GM18508 (cell line): ENCODE results near the gene LRMDA.

Experiments used
- ATAC-seq: cut with Tn5 transposase; IDR thresholded peaks from one replicate; pipeline ENCODE4 v1.9.1; 2021; ENCODE audit warnings: moderate number of reproducible peaks; ENCODE audit not compliant: insufficient read depth, unreplicated experiment

The LRMDA gene

DNA sequence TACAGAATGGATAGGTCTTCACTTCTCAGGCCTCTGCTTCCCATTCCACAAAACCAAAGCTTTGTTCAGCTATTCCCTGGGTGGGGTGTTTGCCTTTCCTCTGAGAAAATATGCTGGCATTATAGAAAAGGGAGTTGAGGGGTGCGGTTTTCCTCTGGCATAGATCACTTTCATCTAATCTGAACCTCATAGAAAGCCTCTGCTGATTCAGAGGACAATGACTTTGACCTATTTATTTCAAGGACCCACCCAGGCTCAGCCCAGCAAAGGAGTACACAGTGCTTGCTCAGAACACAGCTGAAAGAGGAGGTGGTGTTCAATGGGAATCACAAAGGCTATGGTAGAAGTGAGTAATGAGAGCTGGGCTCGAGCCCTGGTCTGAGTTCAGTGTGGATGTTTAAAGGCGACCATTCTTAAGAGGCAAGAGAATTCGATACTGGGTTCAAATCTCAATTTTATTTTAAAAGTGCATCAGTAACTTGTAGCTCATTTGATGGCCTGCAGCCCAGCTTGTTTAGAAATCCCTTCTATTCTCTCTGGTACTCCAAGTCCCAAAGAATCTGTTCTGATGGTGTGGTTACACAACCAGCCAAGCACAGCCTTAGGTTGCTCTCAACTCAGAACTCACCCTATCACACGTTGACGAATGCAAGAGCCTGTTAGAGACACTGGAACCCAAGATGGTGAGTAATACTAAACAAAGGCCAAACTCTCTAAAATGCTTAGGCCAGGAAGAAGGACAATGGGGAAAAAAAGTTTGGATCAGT lies 1012.8 kb downstream of the LRMDA start:
- no peak for ATAC-seq

DNA sequence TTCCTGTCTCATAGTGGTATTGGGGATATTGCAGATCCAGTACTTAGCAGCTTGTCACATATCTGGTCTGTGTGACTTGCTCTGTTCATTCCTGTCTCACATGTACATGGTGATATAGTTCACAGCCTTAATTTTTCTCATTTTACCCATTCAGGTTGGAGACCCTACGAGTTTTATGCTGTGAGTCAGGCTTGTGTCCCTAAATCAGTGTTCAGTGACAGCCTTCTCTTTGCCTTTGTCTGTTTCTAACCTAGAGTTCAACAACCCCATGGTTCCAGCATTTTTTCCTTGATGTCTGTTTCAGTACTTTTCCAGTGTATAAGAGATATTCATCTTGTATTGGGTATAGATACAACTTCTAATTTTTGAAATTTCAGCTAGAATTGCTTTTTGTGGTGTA lies 1016.2 kb downstream of the LRMDA start:
- no peak for ATAC-seq

DNA sequence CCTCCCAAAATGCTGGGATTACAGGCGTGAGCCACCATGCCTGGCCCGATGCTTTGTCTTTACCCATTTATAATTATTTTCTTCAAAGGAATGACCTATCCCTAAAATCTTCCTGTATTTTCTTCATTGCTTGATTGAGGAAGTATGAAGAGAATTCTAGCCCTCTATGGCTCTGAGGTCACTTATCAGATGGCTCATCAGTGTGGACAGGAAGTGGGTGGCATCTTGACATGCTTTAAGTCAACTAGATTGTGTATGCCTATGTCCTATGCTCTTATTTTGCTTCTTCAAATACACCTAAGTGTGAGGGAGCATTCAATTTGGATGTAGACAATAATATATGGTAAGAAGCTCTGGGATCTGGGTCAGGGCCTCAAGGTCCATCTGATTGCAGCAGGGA lies 1020.5 kb downstream of the LRMDA start:
- ATAC-seq, result no peak

DNA sequence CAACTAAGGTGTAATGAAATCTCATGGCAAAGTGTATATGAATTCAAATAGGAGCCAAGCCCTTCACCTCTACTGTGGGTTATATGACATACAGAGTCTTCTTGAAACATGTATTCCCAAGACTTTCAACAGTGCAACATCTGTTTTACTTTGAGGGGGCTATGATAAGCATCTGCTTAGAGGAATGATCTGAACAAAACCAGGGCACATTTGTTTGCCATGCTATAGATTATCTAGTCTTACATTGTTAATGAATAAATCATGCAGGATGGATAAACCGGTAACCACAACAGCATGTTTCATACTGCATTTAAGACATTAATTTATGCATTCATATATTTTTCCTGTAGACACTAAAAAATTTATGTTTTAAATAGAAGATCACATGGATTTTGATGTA lies 1021.9 kb downstream of the LRMDA start:
- ATAC-seq, result no peak

DNA sequence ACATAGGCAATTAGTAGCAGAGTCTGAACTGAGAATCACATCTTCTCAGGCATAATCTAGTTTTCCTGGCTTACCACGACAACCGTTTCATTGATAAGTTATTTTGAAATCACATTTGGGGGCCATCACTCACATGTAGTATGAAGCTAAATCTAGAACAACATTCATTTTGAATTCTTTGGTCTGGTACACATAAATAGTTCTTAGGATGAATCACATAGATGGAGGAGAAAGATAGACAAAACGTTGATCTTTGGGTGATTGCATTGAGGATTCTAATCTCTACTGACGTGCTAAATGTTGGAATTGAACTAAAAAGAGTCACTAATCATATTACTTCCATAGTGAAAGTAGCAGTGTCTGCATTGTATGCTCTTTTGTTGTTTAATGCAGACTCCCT lies 1022.6 kb downstream of the LRMDA start:
- no peak for ATAC-seq

DNA sequence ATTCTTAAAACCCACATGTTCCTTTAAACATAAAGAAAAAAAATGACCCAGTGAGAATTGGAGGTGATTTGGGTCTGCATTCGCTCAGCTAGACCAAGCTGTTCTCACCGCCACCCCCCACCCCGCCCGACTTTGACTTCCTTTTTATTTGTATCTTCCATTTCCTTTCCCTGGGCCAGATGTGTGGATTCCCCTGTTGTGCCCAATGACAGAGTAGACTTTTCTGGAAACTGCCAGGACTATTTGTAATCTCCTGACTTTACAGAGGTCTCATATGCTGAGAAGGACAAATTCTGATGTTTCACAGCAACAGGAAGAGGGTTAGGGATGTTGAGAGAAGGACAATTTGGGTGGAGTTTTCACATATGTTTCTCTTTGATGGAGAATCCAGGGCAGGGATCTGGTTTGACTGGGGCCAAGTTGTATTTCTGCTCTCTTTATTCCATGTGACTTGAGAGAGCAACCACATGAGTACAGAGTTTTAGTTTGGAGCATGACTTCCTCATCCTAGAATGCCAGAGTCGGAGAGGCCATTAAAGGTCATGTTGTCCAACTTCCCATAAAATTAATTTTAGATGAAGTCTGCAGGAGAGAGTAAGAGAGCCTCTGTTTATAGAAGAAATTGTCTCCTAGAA lies 1023.2 kb downstream of the LRMDA start:
- no peak for ATAC-seq

DNA sequence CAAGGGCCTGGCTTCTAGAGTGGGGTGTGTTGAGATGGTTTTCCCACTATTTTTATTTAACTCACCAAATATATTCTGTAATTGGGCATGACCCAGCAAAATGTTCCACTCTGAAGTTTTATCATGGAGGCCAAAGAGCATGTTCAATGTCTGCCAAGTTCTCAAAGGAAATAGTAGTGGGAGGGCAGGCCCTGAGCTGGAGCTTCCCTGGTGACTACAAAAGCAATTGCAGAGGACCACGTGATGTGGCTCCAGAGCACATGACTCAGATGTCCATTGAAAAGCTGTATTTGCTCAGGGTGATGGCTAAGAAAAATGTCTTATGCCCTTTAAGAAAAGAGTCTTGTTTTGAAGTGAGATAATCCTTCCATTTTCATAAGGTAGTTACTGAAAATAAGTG lies 1024.8 kb downstream of the LRMDA start:
- no peak for ATAC-seq

DNA sequence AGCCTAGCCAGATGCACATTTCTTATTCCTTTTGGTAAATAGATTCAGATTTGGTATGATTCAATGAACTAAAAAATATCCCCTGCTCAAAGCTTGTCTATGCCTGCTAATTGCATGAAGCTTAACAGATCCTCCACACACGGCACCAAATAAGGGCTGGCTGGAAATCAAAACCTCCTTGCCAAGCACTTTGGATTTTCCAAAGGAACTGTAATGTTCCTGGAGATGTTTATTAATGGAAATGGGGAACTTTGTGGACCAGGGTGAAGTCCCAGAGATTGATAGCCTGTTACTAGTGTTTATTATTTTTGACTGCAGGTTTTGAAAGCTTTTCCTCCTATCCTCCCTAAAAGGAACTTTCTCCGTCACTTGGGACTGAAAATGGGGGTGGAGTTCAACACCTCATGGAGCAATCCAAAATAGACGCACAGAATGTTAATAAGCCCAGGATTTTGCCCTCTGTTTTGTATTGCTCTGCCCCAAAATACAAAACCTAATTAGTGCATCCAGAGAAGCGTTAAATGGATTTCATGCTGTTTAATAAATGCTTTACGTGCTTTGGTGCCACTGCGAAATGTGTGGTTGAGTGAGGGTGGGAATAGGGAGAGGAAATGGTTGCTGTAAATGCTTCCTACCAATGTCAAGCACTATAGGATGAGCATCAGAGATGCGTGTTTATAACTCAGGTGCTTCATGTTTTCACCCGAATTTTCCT lies 1027.7 kb downstream of the LRMDA start:
- no peak for ATAC-seq

DNA sequence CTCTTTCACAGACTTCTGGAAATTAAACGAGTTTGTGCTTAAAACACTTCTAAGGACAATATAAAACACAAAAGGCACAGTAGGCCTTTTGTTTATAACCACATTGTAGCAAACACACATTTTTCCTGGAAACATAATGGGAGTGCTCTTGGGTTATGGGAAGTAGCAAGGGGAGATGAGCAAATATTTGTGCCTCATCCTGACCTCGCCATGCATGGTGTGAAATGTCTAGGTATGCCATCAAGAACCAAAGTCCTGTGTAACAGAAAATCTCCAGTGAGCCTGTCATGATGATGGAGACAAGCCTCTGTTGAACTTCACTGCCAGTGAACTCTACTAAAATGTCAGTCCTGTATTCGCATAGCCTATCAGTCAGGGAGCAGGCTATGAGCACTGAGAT lies 1029.6 kb downstream of the LRMDA start:
- ATAC-seq, result no peak

DNA sequence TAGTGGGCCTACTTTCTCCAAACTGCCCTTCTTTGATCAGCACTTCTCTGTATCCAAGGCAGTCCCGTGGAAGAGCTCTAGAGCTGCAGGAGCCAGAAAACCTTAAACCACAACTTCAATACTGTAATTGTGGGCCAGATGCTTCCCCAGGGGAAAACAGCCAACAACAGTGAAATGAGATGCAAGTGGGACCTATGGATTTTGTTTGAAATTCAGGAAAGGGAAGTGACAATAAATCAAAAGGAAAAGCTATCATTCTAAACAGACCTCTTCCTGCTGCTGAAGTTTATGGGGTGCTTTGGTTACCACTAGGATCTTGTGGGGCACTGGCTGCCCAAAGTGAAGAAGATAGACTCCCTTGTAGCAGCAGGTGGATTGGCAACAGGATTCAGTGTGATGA lies 1031.7 kb downstream of the LRMDA start:
- no peak for ATAC-seq

DNA sequence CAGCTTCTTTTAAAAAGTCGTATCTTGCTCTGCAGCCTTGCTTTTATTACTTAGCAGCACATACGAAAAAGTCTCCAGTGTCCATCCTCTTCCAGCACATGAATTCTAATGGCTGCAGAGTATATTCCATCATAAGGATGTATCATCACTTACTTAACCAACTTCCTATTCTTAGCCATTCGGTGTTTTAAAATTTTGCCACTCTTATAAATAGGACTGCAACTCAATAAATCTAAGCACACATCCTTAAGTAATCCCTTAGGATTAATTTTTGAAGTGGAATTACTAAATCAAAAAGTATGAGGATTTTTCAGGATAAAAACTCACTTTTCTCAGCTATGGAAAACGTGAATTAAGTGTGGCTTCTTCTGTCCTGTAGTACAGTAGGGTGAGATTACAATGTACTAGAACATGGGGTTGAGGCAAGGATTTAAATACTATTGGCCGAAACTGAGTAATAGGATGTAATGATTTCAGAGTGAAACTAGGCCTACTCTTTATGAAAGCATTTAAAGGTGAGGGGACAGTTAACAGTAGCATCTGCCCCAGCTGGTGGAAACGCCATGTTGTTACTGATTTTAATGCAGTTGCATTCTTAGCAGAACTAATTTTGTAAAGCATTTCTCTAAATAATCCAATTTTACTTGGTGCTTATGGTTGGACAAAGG lies 1035.5 kb downstream of the LRMDA start:
- no peak for ATAC-seq

DNA sequence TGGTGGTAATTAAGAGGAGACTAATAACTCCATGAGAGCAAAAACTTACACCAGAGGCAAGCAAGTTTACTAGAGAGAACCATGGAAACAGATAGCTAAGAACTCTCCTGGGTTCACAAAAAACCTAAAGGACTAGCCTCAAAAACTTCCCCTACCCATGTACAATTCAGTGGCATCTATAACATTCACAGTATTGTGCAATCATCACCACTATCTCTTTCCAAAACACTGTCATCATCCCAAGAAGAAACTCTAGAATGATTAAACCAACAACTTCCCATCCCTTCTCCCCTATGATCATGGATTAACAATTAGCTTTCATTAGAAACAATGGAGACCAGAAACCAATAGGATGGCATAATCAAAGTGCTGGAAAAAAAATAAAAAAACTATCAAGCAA lies 1038.3 kb downstream of the LRMDA start:
- no peak for ATAC-seq

DNA sequence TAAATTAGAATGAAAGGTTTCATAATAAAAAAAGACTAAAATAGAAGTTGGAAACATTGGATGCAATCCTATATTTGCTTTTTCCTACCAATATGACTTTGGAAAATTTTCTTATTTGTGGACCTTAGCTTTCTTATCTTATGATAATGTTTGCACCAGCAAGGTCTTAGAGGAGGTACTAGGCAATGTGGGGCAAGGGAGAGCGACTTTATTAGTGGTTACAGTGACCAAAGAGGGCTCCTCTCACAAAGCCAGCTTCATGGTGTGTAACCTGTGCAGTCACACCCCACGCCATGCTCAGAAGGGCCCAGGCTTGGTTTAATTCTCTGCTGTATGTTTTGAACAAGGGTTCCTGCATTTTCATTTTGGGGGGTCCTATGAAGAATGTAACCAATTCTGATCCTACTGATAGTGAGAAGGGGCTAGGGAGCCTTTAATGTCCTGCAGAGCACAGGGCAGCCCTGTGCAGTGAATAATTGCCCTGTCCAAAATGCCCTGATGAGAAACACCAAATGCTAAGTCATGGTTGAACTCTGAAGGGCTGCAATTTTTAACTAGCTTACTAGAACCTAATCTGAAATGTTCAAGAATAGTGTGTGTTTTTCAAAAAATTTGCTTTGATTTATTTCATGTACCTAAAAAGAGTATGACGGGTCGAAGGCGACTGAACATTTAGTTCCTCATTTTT lies 1047.8 kb downstream of the LRMDA start:
- no peak for ATAC-seq

DNA sequence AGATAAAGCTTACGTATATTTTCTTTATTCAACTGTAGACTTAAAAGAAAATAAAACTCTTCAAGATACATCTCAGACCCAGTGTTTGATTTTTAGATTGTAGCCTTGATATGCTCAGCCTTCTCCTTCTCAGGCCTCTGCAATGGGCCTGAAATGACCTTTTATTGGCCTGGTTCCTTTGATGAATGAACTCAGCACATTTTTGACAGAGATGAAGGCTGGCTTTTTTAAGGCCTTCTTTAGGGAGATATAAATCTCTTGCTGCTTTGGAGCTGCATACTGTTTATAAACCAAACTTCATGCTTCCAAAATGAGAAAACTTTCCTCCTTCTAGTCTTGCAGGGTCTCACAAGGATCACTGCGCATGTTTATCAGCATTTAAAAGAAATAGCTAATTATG lies 1049.8 kb downstream of the LRMDA start:
- no peak for ATAC-seq

DNA sequence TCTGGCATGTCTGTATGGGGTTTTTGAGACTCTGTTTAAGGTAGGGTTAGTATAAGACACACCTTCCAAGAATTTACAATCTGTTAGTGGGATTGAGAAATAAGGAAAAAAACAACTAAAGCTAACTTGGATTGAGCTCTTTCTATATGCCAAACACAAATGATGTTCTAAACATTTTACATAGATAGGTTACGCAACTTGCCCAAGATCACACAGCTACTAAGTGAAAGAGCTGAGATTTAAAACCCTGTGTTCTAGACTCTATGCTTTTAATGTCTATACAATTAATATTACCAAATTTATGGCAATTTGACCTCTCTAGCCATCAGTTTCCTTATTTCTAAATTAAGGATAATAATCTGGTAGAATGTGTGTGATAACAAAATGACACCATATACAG lies 1056.2 kb downstream of the LRMDA start:
- ATAC-seq, result no peak

DNA sequence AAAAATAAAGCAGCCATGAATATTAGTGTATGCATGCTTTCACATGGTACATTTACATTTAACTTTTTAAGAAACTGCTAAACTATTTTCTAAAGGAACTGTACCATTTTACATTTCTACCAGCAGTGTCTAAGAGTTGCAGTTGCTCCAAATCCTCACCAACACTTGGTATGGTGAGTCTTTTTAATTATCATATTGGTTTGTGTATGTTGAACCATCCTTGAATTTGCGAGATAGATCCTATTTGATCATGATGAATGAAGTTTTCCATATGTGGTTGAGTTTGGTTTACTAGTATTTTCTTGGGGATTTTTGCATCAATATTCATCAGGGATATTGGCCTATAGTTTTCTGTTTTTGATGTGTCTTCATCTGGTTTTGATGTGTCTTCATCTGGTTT lies 1057.2 kb downstream of the LRMDA start:
- ATAC-seq, result no peak

DNA sequence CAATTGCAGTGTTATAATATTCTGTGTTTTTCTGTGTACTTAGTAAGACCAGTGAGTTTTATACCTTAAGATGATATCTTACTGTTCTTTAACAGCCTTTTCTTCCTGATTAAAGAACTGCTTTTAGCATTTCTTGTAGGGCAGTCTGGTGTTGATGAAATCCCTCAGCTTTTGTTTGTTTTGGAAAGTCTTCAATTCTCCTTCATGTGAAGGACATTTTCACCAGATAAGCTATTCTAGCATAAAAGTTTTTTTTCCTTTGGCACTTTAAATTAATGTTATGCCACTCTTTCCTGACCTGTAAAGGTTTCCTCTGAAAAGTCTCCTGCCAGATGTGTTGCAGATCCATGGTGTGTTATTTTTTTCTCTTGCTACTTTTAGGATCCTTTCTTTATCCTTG lies 1059.8 kb downstream of the LRMDA start:
- no peak for ATAC-seq

DNA sequence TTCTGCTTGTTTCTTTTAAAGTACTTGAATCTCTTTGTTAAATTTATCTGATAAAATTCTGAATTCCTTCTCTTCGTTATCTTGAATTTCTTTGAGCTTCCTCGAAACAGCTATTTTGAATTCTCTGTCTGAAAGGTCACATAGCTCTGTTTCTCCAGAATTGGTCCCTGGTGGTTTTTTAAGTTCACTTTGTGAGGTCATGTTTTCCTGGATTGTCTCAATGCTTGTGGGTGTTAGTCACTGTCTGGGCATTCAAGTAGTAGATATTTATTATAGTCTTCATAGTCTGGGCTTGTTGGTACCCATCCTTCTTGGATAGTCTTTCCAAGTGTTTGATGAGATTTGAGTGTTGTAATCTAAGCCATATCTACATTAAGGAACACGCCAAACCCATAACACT lies 1060.6 kb downstream of the LRMDA start:
- no peak for ATAC-seq

DNA sequence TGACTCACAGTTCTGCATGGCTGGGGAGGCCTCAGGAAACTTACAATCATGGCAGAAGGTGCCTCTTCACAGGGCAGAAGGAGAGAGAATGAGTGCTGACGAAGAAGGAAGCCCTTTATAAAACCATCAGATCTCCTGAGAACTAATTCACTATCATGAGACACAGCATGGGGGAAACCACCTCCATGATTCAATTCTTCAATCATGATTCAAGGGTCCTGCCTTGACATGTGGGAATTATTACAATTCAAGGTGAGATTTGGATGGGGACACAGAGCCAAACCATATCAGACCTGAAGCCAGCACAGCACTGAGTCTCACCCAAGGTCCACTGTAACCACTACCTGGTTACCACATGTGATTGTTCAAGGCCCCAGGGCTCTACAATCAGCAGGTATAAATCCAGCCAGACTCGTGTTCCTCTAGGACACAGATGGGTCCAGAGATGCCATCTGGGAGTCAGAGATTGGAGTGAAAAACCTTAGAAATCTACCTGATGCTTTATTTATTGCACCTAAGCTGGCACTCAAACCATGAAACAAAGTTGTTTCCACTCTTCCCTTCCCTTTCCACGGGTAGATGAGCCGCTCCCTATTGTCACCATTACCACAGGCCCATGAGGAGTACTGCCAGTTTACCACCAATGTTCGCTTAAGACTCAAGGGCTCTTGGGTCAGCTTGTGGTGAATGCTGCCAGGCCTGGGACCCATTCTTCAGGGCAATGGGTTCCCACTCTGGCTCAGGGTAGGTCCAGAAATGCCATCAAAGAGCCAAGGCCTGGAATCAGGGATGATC lies 1061.5 kb downstream of the LRMDA start:
- no peak for ATAC-seq

DNA sequence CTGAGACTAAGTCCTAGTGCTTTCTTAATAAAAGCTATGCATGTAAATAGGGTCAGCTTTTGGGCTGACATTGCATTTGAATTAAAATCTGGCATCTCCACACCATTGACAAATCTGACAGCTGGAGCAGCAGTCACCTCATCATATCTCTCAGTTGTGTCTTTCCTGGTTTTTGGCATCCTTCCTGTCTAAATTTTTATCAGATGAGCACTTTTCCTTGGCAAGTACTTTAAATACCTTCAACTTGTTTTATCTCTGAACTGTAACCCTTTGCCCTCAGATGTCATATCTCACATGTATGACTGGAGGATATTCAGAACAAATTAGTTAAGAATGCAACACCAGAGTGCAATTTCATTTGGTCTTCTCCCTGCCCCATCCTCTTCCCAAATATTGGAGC lies 1066.2 kb downstream of the LRMDA start:
- no peak for ATAC-seq
